GM19397 (cell line): ENCODE measurements around the gene ATP5MC3.
"Not testable (repeated sequence)": the region's sequence is repeated elsewhere in the genome, so short reads cannot be mapped to it uniquely, and the experiment has no call there.

Experiments used
- ATAC-seq: cut with Tn5 transposase; IDR thresholded peaks from one replicate; pipeline ENCODE4 v1.9.1; 2021; ENCODE audit warnings: mild to moderate bottlenecking, moderate library complexity; ENCODE audit not compliant: unreplicated experiment

ATP5MC3 gene

DNA sequence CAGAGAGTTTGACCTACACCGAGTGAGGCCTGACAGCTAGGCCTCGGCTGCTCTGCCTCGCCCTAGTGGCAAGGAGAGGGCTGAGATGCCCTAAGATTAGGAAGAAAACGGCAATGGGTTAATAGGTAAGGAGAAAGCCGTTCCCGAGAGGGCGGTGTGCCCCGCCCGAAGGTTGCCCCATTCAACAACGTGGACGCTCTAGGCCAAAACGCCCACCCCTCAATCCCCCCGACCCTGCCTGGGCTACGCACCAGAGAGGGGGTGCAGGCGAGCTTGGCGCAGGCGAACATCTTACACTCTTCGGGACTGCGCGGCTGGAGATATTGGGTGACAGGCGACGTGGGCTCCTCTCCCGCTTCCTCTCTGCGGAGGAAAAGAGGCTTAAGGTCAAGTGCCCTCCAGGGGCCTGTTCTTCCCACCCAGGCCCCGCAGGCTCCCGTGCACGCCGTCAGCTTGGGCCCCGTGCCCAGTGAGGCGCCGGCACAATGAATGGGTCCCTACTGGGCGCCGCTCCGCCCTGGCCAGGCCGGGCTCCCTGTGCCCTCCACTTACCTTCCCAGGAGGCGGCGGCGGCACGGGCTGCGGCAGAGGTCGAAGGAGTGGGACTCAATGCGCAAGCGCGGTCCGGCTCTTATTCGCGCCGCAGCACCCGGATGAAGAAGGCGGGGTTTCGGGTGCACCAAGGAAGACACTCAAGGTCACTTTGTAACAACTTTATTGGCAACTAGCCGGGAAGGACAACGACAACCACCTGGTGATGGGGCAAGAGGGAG, at the start of gene ATP5MC3:
ATP5MC3 (minus strand) TSS at position 607 of the 773 bp plus-strand sequence; CDS start at position 290, 317 bp downstream.
- peak; percentile 89 for ATAC-seq

DNA sequence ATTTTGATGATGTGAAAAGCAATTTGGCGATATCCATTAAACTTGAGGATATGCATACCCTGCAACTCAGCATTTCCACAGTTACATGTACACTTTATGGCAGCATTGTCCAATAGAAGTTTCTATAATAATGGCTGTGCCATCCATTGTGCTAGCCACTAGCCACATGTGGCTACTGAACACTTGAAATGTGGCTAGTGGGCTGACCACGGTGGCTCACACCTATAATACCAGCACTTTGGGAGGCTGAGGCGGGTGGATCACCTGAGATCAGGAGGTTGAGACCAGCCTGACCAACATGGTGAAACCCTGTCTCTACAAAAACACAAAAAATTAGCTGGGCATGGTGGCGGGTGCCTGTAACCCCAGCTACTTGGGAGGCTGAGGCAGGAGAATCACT, 47.1 kb upstream of the ATP5MC3 start:
- ATAC-seq = not testable (repeated sequence)

- no peak for ATAC-seq
Measured at GRCh38 chr2:175228179-175228578, 46.7 kb upstream of the ATP5MC3 start.

- ATAC-seq = no peak
Measured at GRCh38 chr2:175227393-175227792, 45.9 kb upstream of the ATP5MC3 start.

- no peak for ATAC-seq
Measured at GRCh38 chr2:175220075-175220474, 38.6 kb upstream of the ATP5MC3 start.

GRCh38 chr2:175218551-175218950, 37.0 kb upstream of the ATP5MC3 start:
- ATAC-seq = no peak

DNA sequence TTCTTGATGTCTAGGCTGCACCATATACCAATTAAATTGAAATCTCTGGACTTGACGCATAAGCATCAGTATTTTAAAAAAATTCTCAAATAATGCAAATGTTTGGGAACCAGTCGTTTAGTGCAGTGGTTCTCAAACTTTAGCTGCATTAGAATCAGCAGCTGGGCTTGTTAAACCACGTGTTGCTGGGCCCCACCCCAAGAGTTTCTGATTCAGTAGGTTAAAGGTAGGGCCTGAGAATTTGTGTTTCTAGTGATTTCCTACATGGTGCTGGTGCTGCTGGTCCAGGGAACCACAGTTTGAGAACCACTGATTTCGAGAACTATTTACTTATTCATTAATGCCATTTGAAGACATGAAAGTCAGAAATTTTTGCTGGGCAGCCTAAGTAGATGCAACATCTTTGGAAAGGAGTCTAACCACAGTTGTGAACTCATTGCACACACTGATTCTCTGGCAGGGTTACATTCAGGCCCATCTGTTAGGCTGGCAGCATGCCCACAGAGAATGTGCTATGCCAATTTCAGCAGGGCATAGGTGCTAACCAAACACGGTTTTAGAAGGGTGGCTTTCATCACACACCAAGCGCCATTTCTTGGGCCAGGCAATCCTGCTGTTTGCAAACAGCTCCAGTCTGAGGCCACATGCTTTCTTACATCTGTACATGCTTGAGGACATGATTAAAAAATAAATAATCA, 26.4 kb upstream of the ATP5MC3 start:
- ATAC-seq = no peak

DNA sequence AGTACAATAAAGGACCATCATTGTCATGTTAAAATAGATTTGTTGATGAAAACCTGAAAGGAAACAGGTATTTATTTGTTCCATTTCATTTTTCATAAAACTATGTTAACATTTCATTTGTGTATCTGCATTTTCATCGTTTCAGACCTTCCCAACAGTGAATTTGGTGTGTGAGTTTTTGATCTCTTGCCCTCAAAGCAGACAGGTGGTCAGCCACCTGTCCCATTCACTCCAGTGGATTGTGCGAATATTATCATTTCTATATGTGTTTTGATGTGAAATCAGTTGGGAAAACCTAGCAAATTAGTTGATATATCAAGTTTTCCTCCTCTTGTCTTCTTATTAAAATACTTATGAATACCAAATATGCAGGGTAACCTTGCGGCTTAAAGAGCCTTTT, 25.4 kb upstream of the ATP5MC3 start:
- no peak for ATAC-seq

DNA sequence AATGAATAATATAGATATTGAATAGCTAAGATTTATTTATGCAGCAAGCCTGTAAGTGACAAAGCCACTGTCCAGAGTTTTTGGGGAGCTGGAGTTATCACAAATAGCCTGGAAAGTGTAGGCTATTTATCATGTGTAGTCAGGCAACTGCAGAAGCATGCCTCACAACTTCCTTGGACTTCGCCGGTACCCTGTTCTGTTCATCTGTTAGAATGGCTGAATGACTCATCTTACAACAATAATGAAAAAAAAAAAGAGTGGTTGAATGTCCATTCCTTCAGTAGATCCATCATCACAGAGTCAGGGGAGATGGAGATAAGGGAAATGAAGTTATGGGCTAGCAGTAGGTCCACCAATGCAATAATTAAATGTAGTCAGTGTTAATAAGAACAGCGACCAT, 24.0 kb upstream of the ATP5MC3 start:
- no peak for ATAC-seq

- no peak for ATAC-seq
Measured at GRCh38 chr2:175203621-175204496, 22.3 kb upstream of the ATP5MC3 start.

DNA sequence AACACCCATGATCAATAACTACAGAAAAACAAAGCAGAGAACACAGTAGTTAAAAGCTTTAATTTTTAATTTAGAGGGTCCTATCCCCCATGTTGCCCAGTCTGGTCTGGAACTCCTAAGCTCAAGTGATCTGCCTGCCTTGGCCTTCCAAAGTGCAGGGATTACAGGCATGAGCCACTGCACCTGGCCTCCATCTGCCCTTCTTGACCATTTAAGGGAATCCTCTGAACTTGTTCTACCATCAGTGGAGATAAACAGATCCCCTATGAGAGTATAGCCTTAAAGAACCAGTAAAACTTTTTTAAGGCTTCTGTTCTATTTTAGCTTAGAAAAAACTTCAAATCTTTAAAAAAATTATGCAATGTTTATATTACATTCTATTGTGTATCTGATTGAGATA, 13.5 kb upstream of the ATP5MC3 start:
- ATAC-seq = no peak

DNA sequence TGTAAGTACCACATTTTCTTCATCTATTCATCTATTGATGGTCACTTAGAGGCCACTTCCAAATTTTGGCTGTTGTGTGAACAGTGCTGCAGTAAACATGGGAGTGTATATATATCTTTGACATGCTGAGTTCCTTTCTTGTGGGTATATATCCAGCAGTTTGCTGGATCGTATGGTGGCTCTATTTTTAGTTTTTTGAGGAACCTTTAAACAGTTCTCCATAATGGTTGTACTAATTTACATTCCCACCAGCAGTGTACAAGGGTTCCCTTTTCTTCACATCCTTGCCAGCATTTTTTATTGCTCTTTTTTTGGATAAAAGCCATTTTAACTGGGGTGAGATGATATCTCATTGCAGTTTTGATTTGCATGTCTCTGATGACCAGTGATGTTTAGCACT, 7.3 kb upstream of the ATP5MC3 start:
- ATAC-seq = no peak

- ATAC-seq = no peak
Measured at GRCh38 chr2:175187378-175187777, 5.9 kb upstream of the ATP5MC3 start.

DNA sequence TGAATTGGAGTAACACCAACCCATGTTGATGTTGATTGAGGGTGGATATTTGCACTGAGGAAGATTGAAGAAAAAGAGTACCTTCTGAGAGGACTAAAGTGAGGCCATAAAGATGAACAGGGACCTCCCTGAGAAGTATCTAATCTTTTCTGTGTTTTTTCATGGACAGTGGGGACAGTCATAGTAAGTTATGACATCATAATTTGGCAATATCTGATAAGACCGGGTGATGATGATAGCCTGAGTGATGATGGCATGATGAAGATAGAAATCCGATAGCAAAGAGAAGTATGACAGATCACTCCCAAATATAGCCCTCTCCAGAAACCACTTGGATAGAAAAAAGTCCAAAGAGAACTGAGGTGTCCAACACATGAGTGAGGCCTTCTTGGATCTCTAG, 2.2 kb upstream of the ATP5MC3 start:
- ATAC-seq = no peak

DNA sequence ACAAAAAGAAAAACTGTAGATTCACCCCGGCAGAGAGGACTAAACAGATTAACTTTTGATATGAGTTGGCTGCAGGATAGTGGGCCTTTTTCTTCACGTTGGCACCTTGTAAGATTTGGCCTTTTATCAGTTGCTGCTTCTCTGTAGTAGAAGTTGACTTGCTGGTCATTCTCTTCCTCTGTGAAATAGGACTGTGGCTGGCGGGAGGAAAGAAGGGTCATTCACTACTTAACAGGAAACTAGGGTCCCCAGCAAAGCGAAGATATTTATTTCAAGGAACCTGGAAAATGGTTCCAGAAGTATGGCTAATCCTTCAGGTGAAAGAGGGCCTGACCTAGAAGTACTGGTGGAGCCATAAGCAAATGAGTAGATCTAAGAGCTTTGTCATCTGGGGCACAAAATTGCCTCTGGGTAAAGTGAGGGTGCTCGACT, 383 bp upstream of the ATP5MC3 start:
- ATAC-seq = no peak

- ATAC-seq = peak; percentile 42
Measured at GRCh38 chr2:175180701-175181103, 808 bp downstream of the ATP5MC3 start.

GRCh38 chr2:175176624-175177023, 4.9 kb downstream of the ATP5MC3 start:
- ATAC-seq = no peak

- no peak for ATAC-seq
Measured at GRCh38 chr2:175175896-175176295, 5.6 kb downstream of the ATP5MC3 start.

DNA sequence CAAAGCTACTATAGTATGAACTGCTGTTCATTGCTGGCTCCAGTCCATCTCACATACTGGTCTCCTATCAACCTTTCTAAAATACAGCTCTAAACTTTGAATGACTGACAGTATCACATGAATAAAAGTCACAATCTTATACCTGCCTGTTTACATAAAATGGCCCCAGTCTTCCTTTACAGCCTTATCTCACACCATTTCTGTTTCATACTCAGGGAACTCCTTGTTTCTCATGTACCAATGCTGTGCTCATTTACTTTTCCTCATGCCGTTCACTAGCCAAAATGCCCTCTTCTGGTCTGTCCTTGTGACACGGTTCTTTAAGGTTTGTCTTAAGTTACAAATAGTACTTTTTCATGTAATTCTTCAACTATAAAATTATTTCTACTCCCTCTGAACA, 6.2 kb downstream of the ATP5MC3 start:
- no peak for ATAC-seq

GRCh38 chr2:175170659-175171304, 10.7 kb downstream of the ATP5MC3 start:
- ATAC-seq = no peak

GRCh38 chr2:175169191-175169590, 12.3 kb downstream of the ATP5MC3 start:
- no peak for ATAC-seq
